ENCODE data around the gene TNFSF9.
A peak's percentile ranks its signal among the peaks of the same experiment; 100 is the strongest.

DNA sequence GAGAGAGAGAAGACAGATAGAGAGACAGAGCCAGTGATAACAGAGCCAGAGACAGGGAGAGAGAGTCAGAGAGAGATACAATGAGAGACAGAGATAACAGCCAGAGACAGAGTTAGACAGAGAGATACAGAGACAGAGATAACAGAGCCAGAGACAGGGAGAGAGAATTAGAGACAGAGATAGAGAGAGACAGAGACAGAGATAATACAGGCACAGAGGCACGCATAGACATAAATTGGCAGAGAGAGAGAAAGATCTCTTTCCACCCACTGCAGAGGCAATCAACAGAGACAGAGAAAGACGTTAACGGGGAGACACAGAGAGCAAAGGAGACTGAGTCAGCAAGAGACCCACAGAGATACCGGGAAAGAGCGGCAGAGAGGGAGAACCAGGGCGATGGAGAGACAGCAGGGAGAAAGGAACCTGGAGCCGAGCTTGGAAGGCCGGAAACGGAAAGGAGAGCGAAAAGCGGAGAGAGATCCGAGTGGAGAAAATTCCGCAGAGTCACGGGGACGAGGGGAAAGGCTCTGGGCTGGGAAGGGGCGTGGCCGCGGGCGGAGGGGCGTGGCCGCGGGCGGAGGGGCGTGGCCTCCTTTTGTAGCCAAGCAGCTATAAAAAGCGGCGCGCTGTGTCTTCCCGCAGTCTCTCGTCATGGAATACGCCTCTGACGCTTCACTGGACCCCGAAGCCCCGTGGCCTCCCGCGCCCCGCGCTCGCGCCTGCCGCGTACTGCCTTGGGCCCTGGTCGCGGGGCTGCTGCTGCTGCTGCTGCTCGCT lies at the start of gene TNFSF9:
- TF ChIP-seq, protein P1, sequence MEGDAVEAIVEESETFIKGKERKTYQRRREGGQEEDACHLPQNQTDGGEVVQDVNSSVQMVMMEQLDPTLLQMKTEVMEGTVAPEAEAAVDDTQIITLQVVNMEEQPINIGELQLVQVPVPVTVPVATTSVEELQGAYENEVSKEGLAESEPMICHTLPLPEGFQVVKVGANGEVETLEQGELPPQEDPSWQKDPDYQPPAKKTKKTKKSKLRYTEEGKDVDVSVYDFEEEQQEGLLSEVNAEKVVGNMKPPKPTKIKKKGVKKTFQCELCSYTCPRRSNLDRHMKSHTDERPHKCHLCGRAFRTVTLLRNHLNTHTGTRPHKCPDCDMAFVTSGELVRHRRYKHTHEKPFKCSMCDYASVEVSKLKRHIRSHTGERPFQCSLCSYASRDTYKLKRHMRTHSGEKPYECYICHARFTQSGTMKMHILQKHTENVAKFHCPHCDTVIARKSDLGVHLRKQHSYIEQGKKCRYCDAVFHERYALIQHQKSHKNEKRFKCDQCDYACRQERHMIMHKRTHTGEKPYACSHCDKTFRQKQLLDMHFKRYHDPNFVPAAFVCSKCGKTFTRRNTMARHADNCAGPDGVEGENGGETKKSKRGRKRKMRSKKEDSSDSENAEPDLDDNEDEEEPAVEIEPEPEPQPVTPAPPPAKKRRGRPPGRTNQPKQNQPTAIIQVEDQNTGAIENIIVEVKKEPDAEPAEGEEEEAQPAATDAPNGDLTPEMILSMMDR (IDR thresholded peaks at IDR 0.05) = peak in 1 of 6 experiments; percentile 21
- TF ChIP-seq POLR2AphosphoS5 (IDR thresholded peaks at IDR 0.05) = peak; percentile 68 to 97

Data from upper lobe of left lung (tissue), 4 donors.